ENCODE data around the gene UBB.

GRCh38 chr17:16354585-16354984 lies 26.3 kb upstream of the UBB start:
- TF ChIP-seq CTCF (conservative IDR thresholded peaks at IDR 0.05; ENCODE audit: low read depth, low read length) (no peak), POLR2A (IDR thresholded peaks at IDR 0.05; ENCODE audit: low read depth, low read length) (no peak), MXI1 (IDR thresholded peaks at IDR 0.05; ENCODE audit: borderline replicate concordance, low read depth, low read length) (no peak), RFX5 (IDR thresholded peaks at IDR 0.05; ENCODE audit: low read depth, low read length) (no peak), BHLHE40 (IDR thresholded peaks at IDR 0.05; ENCODE audit: low read depth, low read length) (no peak), CHD1 (IDR thresholded peaks at IDR 0.05; ENCODE audit: low read depth, low read length) (no peak), NFE2L2 (IDR thresholded peaks at IDR 0.05; ENCODE audit: low read depth, low read length) (no peak), RAD21 (IDR thresholded peaks at IDR 0.05; ENCODE audit: low read length) (no peak), SMC3 (IDR thresholded peaks at IDR 0.05; ENCODE audit: low read depth, low read length) (no peak), USF2 (IDR thresholded peaks at IDR 0.05; ENCODE audit: low read depth, low read length) (no peak), ELK1 (IDR thresholded peaks at IDR 0.05; ENCODE audit: borderline replicate concordance, low read depth, low read length) (no peak), FOS (IDR thresholded peaks at IDR 0.05; ENCODE audit: low read depth, low read length) (no peak)
